SH-SY5Y (cell line): ENCODE results near the gene LILRB3.

Source experiments
- GATA2 ChIP-seq: IDR thresholded peaks from 2 replicates; pipeline ENCODE4 v1.6.1; 2011; ENCODE audit warnings: mild to moderate bottlenecking, low read depth, low read length
- GATA3 ChIP-seq: IDR thresholded peaks from 2 replicates; pipeline ENCODE4 v1.6.1; 2011; ENCODE audit warnings: low read depth, mild to moderate bottlenecking, low read length, moderate library complexity

GRCh38 chr19:54189145-54189734 is 33.6 kb downstream of the LILRB3 start, which contains the start of gene MBOAT7:
- no peak; the same call in 1 of the 2 replicates for TF ChIP-seq GATA2
- no peak for TF ChIP-seq GATA3
